K562 (cell line): Measurements from ENCODE around the gene MAP2K4.

Experiments used
- CBFB ChIP-seq: sonication (generic); formaldehyde crosslinking; IDR thresholded peaks from 2 replicates; pipeline ENCODE4 v1.4.0; 2020; ENCODE audit warnings: mild to moderate bottlenecking, missing genetic modification reagents
- CHD1 ChIP-seq: fragments of 200-600 bp; sonication (generic); IDR thresholded peaks from one replicate; pipeline ENCODE4 v1.6.1; 2012; ENCODE audit warnings: mild to moderate bottlenecking, moderate library complexity, low read length, inconsistent platforms
- FOXK2 ChIP-seq, 2 experiments: fragments of 450-650 bp; IDR thresholded peaks in 1 of 2; conservative IDR thresholded peaks in 1 of 2; 2 replicates each; pipeline ENCODE4 v1.6.1; 2016; ENCODE audit warnings: low read depth in 2 of 2, mild to moderate bottlenecking in 1 of 2
- NELFE ChIP-seq: IDR thresholded peaks from 2 replicates; pipeline ENCODE4 v1.6.1; 2011; ENCODE audit warnings: mild to moderate bottlenecking; ENCODE audit not compliant: insufficient read depth, insufficient read length
- ZC3H4 ChIP-seq: sonication (generic); formaldehyde crosslinking; IDR thresholded peaks from 2 replicates; pipeline ENCODE4 v1.9.0; 2021; ENCODE audit warnings: missing genetic modification reagents, borderline replicate concordance
- ZNF121 ChIP-seq: sonication (generic); formaldehyde crosslinking; conservative IDR thresholded peaks from 2 replicates; pipeline ENCODE4 v1.8.0; 2022; ENCODE audit warnings: missing genetic modification reagents
- TF ChIP-seq, protein P1 (sequence below): sonication (generic); formaldehyde crosslinking; IDR thresholded peaks from 2 replicates; pipeline ENCODE4 v1.9.0; 2022; ENCODE audit warnings: mild to moderate bottlenecking, missing genetic modification reagents
- TF ChIP-seq, protein P2 (sequence below), 2 experiments: fragments of 450-650 bp in 1 of 2; sonication (generic) in 1 of 2; formaldehyde crosslinking in 1 of 2; IDR thresholded peaks in 1 of 2; conservative IDR thresholded peaks in 1 of 2; 2 replicates each; pipeline versions ENCODE4 v1.6.1 to v1.8.1; 2016 to 2023; ENCODE audit warnings: mild to moderate bottlenecking in 2 of 2, moderate library complexity in 2 of 2, inconsistent platforms in 1 of 2, missing genetic modification reagents in 1 of 2

DNA sequence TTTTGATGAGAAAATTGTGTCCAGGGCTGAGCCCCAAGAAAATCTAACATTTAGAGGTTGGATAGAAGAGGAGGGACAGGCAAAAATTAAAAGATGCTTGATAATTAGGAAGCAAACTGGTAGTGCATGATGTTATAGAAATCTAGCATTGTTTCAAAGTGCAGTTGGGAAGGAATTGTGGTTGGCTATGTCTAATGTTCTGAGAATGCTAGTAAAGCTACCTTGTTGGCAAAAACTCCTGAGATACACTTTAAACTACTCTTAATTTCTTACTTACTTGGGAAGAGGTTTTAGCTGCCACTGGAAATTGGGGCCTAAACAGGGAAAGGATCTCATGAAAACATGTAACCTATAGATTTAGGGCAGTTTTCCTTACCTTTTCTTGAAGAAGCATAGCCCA is 48.3 kb downstream of the MAP2K4 start:
- no peak for TF ChIP-seq ZC3H4 (CRISPR knock-in tag)
- TF ChIP-seq, protein P1, sequence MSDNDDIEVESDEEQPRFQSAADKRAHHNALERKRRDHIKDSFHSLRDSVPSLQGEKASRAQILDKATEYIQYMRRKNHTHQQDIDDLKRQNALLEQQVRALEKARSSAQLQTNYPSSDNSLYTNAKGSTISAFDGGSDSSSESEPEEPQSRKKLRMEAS (CRISPR knock-in tag): no peak
- TF ChIP-seq CHD1: no peak
- TF ChIP-seq FOXK2 (conservative IDR thresholded peaks at IDR 0.05 in 1 of 2, IDR thresholded peaks at IDR 0.05 in 1 of 2; ENCODE audit: low read depth in 2 of 2): no peak
- no peak for TF ChIP-seq NELFE
- TF ChIP-seq, protein P2, sequence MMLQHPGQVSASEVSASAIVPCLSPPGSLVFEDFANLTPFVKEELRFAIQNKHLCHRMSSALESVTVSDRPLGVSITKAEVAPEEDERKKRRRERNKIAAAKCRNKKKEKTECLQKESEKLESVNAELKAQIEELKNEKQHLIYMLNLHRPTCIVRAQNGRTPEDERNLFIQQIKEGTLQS (IDR thresholded peaks at IDR 0.05): no peak
- TF ChIP-seq, protein P2 (CRISPR knock-in tag; conservative IDR thresholded peaks at IDR 0.05): no peak
- TF ChIP-seq CBFB (CRISPR knock-in tag): no peak
- no peak for TF ChIP-seq ZNF121 (CRISPR knock-in tag)
